Fibroblast of skin of scalp (primary cell): Measurements from ENCODE around the gene KTN1.
A peak's percentile ranks its signal among the peaks of the same experiment; 100 is the strongest.

ENCODE experiments used
- DNase-seq: peaks from one replicate; pipeline ENCODE4 v3.0.0-alpha.2; 2013

Gene KTN1

GRCh38 chr14:55577229-55577628, 2.8 kb upstream of the KTN1 start:
- DNase-seq = no peak

- no peak for DNase-seq
These were observed 1.5 kb upstream of the KTN1 start for GRCh38 chr14:55578511-55578910.

- peak; percentile 51 for DNase-seq
These were observed 699 bp downstream of the KTN1 start for GRCh38 chr14:55580470-55581341.

GRCh38 chr14:55581342-55581771, 1.4 kb downstream of the KTN1 start:
- DNase-seq = no peak

- no peak for DNase-seq
These were observed 2.7 kb downstream of the KTN1 start for GRCh38 chr14:55582746-55583145.

- DNase-seq = no peak
These were observed 4.0 kb downstream of the KTN1 start for GRCh38 chr14:55583942-55584468.

GRCh38 chr14:55585854-55586253, 5.8 kb downstream of the KTN1 start:
- peak; percentile 47 for DNase-seq

GRCh38 chr14:55586411-55586810, 6.4 kb downstream of the KTN1 start:
- no peak for DNase-seq

GRCh38 chr14:55587847-55588246, 7.8 kb downstream of the KTN1 start:
- DNase-seq = no peak

GRCh38 chr14:55588259-55588699, 8.3 kb downstream of the KTN1 start:
- peak; percentile 66 for DNase-seq

- DNase-seq = no peak
These were observed 9.2 kb downstream of the KTN1 start for GRCh38 chr14:55589171-55589570.

- no peak for DNase-seq
These were observed 12.4 kb downstream of the KTN1 start for GRCh38 chr14:55592436-55592835.

- DNase-seq = no peak
These were observed 13.7 kb downstream of the KTN1 start for GRCh38 chr14:55593698-55594097.

- DNase-seq = no peak
These were observed 19.4 kb downstream of the KTN1 start for GRCh38 chr14:55599250-55599879.

GRCh38 chr14:55600784-55601561, 21.0 kb downstream of the KTN1 start:
- DNase-seq = peak; percentile 64

GRCh38 chr14:55603401-55603953, 23.5 kb downstream of the KTN1 start:
- DNase-seq = no peak

- DNase-seq = no peak
These were observed 24.5 kb downstream of the KTN1 start for GRCh38 chr14:55604488-55604887.

GRCh38 chr14:55604900-55605418, 25.0 kb downstream of the KTN1 start:
- DNase-seq = no peak

GRCh38 chr14:55605793-55606192, 25.8 kb downstream of the KTN1 start:
- DNase-seq = peak; percentile 41

- DNase-seq = no peak
These were observed 27.4 kb downstream of the KTN1 start for GRCh38 chr14:55607386-55607785.

- DNase-seq = peak; percentile 71
These were observed 29.7 kb downstream of the KTN1 start for GRCh38 chr14:55609681-55610080.

GRCh38 chr14:55610713-55611370, 30.8 kb downstream of the KTN1 start:
- DNase-seq = no peak
